MG63 (cell line): ENCODE results near the gene GRHL3. TPM values are rescaled to one million over a fixed set of nuclear protein-coding genes. Genes with fewer than 3 reads are reported as not detected.

Source experiments
- DNase-seq: peaks from one replicate; pipeline ENCODE4 v3.0.0-alpha.2; 2020
- H3K27me3 ChIP-seq: fragments of 250-450 bp; sonication (Bioruptor Pico); 2 replicates; pipeline ENCODE4 v1.5.1; 2020; ENCODE audit warnings: mild to moderate bottlenecking, moderate library complexity
- H3K36me3 ChIP-seq: fragments of 250-450 bp; sonication (Bioruptor Pico); 2 replicates; pipeline ENCODE4 v1.5.1; 2020; ENCODE audit warnings: mild to moderate bottlenecking, moderate library complexity
- H3K4me3 ChIP-seq: fragments of 250-450 bp; sonication (Bioruptor Pico); 2 replicates; pipeline ENCODE4 v1.5.1; 2020; ENCODE audit warnings: mild to moderate bottlenecking, moderate library complexity
- H3K9me3 ChIP-seq: fragments of 250-450 bp; sonication (Bioruptor Pico); 2 replicates; pipeline ENCODE4 v1.5.1; 2020; ENCODE audit warnings: mild to moderate bottlenecking, moderate library complexity
- total RNA-seq: library from RNA; depleted of rRNA; stranded (reverse); fragments of >200 nt; shearing (Covaris generic); gene quantifications from 2 replicates; pipeline ENCODE4 v1.2.3, GENCODE V29; 2014; ENCODE audit warnings: low replicate concordance

Gene GRHL3
- total RNA-seq, 1 experiment from 2014 or later, result not detected

DNA sequence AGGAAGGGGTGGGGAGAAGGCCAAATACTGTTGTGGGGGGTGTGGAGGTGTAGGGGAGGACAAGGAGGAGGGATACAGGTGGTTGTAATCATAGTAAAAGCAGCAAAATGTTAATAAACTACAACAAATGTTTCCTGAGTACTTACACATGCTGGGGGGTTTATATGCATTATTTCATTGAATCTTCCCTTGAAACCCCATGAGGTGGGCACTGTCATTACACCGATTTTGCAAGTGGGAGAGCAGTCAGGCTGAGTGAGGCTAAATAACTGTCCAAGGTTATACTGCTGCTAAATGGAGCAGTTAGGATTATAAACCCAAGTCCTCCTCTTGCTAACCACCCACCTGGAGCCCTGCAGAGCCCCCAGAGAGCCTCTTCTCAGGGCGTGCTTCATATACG lies 14.4 kb upstream of the GRHL3 start:
- Histone ChIP-seq H3K36me3 (no peaks in the 10 kb centered on the region), H3K27me3 (no peaks in the 10 kb centered on the region), H3K4me3 (no peak overlapping the region), H3K9me3 (no peaks in the 10 kb centered on the region)
- no peak for DNase-seq

DNA sequence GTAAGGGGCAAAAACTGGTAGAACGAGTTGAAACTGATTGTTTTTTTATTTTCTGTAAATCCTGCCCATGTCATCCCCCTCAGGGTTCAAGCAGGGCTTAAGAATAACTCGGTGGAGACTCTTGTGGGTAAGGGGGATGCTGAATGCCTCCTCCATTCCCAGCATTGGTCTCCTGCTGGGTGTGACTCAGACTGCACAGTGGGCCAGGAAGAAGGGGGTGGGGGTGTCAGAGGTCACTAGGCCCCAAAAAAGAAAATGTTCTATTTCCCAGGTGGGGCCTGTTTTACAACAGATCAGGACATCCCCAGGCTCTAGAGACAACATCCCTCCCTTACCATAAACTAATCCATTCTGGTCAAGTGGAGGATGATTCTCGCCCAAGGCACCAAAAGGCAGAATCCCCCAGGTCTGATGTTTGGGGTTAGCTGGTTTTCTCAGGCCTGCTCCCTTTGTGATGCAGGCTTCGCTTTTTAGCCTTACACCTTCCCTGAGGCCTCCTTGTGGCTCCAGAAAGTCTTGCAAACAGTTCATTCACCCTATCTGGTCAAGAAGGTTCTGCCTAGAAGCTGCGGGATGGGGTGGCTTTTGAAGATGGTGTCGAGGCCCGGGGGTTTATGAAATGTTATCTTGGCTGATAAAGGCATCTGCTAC lies 10.7 kb upstream of the GRHL3 start:
- Histone ChIP-seq H3K9me3 (no peaks in the 10 kb centered on the region), H3K4me3 (no peak overlapping the region), H3K36me3 (no peaks in the 10 kb centered on the region), H3K27me3 (no peaks in the 10 kb centered on the region)
- no peak for DNase-seq

DNA sequence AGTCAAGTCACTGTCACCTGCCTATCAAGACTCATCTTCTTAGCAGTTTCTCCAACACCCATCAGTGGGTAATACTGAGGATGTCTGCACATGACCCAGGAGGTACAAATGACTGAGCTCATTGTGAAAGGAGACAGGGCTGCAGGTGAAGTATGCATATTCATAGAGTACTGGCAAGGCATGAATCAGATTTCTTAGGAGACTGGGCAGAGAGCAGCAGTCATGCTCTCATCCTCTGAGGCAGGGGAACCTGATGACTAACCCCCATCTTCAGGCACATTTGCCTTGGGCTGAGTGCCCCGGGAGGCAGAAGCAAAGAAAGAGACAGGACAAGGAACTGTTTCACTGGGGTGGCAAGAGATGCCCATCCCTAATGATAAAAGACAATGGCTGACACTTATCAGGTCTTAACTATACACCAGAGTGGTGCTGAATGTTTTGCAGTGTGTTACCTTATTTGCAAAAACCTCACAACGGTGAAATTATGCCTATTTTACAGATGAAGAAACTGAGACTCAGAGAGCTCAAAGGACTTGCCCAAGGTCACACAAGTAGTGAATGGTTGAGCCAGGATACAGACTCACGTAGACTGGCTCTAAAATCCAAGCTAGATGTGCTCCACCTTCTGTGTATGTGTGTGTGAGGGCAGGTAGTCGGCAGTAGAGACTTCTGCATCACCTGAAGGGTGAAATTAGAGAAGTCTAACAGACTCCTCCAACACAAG lies 9.2 kb upstream of the GRHL3 start:
- peak; percentile 35 for DNase-seq
- H3K27me3 ChIP-seq, result no peaks in the 10 kb centered on the region
- H3K36me3 ChIP-seq, result no peaks in the 10 kb centered on the region
- H3K4me3 ChIP-seq, result no peak overlapping the region
- H3K9me3 ChIP-seq, result no peaks in the 10 kb centered on the region

GRCh38 chr1:24311234-24311633 lies 7.9 kb upstream of the GRHL3 start:
- no peak for DNase-seq
- Histone ChIP-seq H3K9me3 (no peaks in the 10 kb centered on the region), H3K4me3 (no peak overlapping the region)

DNA sequence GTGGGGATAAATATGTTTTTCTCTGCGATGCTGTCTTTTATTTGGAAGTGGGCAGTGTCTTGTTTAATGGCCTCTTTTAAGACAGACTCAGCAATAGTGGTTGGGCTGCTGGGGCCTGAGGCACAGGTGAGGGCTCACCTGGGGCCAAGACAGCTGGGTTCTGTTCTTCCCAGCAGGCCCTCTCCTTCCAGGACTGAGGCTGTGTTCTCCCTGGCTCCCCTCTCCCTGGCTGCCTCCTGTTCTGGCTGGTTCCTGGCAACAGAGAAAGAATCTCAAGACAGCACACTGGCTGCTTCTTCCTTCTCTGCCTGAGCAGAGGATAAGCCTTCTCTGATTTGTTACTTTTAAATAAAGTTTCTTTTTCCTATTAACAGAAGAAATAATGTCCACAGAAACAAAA lies 7.4 kb upstream of the GRHL3 start:
- H3K36me3 ChIP-seq, result no peaks in the 10 kb centered on the region
- H3K9me3 ChIP-seq, result no peaks in the 10 kb centered on the region
- no peaks in the 10 kb centered on the region for H3K27me3 ChIP-seq
- no peak overlapping the region for H3K4me3 ChIP-seq
- DNase-seq, result no peak

More at GRCh38 chr1:24311234-24311633, 7.9 kb upstream of the GRHL3 start:
- H3K27me3 ChIP-seq, result no peaks in the 10 kb centered on the region
- H3K36me3 ChIP-seq, result no peaks in the 10 kb centered on the region

DNA sequence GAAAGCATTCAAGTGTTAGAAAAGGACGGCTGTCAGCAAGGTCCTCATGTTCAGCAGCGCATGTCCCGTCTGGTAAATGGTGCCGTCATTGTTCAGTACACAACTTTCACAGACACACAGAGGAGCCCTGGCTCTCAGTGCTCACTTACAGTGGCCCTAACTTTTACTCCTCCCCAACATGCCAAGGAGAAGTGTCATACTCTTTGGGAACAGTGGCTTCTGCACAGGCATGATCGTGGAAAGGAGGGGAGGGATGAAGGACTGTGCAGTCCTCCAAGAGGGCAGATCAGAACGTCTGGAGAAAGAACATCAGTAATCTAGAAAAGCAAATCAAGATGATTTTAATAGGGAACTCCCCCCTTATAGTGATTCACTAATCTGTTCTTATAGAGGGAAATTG lies 3.8 kb upstream of the GRHL3 start:
- Histone ChIP-seq H3K9me3 (no peaks in the 10 kb centered on the region), H3K4me3 (no peak overlapping the region), H3K36me3 (no peaks in the 10 kb centered on the region), H3K27me3 (no peaks in the 10 kb centered on the region)
- DNase-seq, result no peak

DNA sequence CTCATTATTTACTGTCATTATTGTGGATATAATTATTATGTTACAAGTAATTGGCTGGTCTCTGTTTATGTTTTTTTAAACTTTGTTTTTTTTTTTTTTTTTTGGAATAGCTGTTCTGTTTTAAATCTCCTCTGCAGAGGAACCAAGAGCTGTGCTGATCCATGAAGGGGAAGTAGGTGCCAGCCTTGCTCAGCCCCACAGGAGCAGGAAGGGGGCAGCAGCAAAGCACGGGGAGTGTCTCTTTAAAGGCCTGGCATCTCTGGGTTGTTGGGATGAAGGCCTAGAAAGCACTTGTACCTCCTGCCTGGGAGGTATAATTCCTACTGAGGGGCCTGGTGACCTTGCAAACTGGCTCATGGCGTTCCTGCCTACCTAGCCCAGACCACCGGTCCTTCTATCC lies 2.5 kb upstream of the GRHL3 start:
- no peak for DNase-seq
- Histone ChIP-seq H3K9me3 (no peaks in the 10 kb centered on the region), H3K4me3 (no peak overlapping the region), H3K27me3 (peaks cover 4% of the 10 kb centered on the region; the same call in 1 of the 2 replicates), H3K36me3 (no peaks in the 10 kb centered on the region)

GRCh38 chr1:24317081-24317480 lies 2.1 kb upstream of the GRHL3 start:
- H3K9me3 ChIP-seq, result no peaks in the 10 kb centered on the region
- no peak for DNase-seq
- peaks cover 4% of the 10 kb centered on the region; the same call in 1 of the 2 replicates for H3K27me3 ChIP-seq

DNA sequence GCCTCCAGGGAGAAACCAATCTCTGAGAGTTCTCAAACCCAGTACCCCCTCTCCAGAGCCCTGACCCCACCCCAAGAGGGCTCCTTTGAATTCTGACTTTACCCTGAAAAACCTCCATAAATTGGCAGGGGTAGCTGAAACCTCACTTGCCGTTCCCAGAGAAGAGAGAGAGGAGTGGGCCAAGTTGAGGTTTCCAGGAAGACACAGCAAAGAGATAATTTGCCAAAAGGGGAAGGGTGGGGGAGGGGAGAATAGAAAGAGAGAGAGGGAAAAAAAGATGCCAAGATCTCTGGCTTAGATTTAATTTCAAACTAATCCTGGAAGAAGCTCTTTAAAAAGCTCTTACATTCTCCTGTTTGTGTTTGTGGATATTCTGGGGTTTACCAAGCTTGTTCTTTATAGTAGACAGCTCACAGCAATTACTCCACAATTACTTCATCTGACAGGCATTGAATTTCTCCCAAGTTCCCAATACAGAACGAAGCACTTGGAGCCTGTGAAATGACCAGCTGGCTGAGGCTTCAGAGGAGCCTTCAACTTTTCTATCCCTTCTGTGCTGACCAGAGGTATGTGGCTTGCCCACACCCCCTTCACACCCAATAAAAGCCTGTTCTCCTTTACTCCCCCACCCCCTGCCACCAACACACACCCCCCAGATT lies 1.1 kb upstream of the GRHL3 start:
- peak; percentile 41 for DNase-seq
- Histone ChIP-seq H3K27me3 (peaks cover 4% of the 10 kb centered on the region; the same call in 1 of the 2 replicates), H3K36me3 (no peaks in the 10 kb centered on the region), H3K4me3 (no peak overlapping the region), H3K9me3 (no peaks in the 10 kb centered on the region)

More at GRCh38 chr1:24317081-24317480, 2.1 kb upstream of the GRHL3 start:
- Histone ChIP-seq H3K4me3 (no peak overlapping the region), H3K36me3 (no peaks in the 10 kb centered on the region)

DNA sequence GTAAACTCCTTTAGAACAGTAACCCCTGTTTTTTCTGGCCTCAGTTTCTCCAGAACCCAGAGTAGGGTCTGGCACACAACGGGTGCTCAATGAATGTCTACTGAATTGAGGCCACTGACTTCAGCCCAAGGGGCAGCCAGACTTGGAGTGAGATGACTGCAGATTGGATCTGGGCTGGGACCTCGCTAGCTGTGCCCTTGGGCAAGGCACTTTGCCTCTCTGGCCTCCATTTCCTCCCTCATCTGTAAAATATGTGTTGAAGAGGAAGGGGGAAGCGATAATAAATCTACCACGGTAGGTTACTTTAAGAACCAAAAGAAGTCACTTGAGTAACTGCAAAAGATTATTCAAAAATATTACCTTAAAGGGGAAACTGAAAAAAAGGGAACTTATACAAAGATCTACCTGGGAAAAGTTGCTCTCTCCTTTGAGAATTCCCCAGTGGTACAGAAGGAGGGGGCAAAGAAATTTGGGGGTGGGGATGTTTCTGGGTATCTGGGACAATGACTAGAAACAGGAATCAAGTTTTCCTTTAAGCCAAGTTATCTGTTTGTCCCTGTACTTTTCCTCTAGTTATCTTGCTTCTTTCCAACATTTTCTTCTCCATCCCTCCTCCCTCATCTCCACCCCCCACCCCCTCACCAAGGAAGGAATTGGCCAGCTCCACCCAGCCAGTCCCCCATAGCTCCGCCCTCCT lies 394 bp upstream of the GRHL3 start:
- no peak for DNase-seq
- Histone ChIP-seq H3K36me3 (no peaks in the 10 kb centered on the region), H3K4me3 (no peak overlapping the region), H3K9me3 (no peaks in the 10 kb centered on the region), H3K27me3 (peaks cover 4% of the 10 kb centered on the region; the same call in 1 of the 2 replicates)

DNA sequence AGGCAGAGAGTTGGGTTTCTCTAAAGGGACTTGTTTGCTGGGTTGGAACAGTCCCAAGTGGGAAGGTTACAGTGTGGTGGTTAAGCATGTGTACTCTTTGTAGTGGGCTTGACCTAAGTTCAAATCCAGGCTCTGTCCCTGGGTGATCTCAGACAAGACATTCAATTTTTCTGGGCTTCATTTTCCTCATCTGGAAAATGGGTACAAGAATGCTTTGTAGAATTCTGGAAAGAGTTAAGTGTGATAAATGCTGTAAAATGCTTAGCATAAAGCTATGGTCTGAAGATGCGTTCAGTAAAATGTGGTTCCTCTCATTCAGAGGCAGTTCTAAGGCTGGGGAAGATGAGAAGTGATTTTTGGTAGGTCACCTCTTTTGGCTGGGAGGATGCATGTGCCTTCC lies 805 bp downstream of the GRHL3 start:
- Histone ChIP-seq H3K4me3 (no peak overlapping the region), H3K27me3 (peaks cover 4% of the 10 kb centered on the region; the same call in 1 of the 2 replicates), H3K36me3 (no peaks in the 10 kb centered on the region), H3K9me3 (no peaks in the 10 kb centered on the region)
- DNase-seq, result no peak

DNA sequence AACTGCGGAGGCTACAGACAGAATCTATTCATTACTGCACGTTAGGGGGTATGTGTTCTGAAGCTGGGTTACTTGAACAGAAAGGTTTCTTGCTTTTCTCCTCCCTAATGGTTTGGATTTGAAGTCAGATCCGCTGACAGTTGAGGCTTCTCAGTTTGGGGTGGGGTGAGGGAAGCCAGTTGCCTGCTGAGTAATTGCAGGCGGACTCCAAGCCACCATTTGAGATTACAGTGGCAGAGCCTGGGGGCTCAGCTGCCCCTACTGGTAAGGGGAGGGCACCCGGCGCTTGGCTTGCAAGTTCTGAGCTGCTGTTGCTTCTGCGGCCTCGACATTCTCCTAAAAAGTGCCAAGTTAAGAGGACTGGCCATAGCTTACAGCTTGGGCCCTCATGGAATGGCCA lies 2.0 kb downstream of the GRHL3 start:
- DNase-seq, result no peak
- H3K36me3 ChIP-seq, result no peaks in the 10 kb centered on the region
- no peak overlapping the region for H3K4me3 ChIP-seq
- peaks cover 4% of the 10 kb centered on the region; the same call in 1 of the 2 replicates for H3K27me3 ChIP-seq
- H3K9me3 ChIP-seq, result no peaks in the 10 kb centered on the region

GRCh38 chr1:24321697-24322469 lies 2.7 kb downstream of the GRHL3 start:
- Histone ChIP-seq H3K4me3 (no peak overlapping the region), H3K27me3 (peaks cover 4% of the 10 kb centered on the region; the same call in 1 of the 2 replicates), H3K9me3 (no peaks in the 10 kb centered on the region), H3K36me3 (no peaks in the 10 kb centered on the region)
- DNase-seq, result no peak

GRCh38 chr1:24322470-24323177 lies 3.5 kb downstream of the GRHL3 start:
- Histone ChIP-seq H3K9me3 (no peaks in the 10 kb centered on the region), H3K27me3 (peaks cover 4% of the 10 kb centered on the region; the same call in 1 of the 2 replicates), H3K4me3 (no peak overlapping the region), H3K36me3 (no peaks in the 10 kb centered on the region)
- DNase-seq, result no peak

DNA sequence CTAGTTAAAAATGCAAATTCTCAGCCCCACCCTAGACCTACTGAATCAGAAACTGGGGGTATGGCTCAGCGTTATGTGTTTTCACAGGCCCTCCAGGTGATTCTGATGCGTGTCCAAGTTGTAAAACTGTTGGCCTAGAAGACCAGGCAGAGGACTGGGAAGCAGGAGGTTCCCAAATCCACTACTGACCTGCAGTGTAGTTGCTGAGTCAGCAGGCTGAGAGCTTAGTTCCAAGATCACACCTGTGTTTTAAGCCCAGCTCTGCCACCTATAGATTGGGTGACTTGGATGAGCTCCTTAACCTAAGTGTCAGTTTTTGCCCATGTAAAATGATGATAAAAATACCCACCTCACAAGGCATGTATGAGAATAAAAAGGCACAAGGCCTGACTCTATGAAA lies 4.1 kb downstream of the GRHL3 start:
- Histone ChIP-seq H3K27me3 (peaks cover 4% of the 10 kb centered on the region; the same call in 1 of the 2 replicates), H3K9me3 (no peaks in the 10 kb centered on the region), H3K4me3 (no peak overlapping the region), H3K36me3 (no peaks in the 10 kb centered on the region)
- no peak for DNase-seq

- Histone ChIP-seq H3K9me3 (no peaks in the 10 kb centered on the region), H3K27me3 (peaks cover 4% of the 10 kb centered on the region; the same call in 1 of the 2 replicates), H3K4me3 (no peak overlapping the region), H3K36me3 (no peaks in the 10 kb centered on the region)
- no peak for DNase-seq
Observed at GRCh38 chr1:24324903-24325302, 5.7 kb downstream of the GRHL3 start.
